DLD1 (cell line): Measurements from ENCODE around the gene ID3.

ENCODE experiments used
- in situ Hi-C: cut with HindIII; loops from 2 replicates; pipeline ENCODE4 v1.10.0; 2017; ENCODE audit warnings: low sequenced_read_pairs

ID3 gene

GRCh38 chr1:23528250-23528978, 30.9 kb downstream of the ID3 start:
- in situ Hi-C loops, result no loop called here

- in situ Hi-C loops, result no loop called here
Measured at GRCh38 chr1:23527900-23528249, 31.4 kb downstream of the ID3 start.

- in situ Hi-C loops, result no loop called here
Measured at GRCh38 chr1:23527366-23527765, 31.9 kb downstream of the ID3 start.

GRCh38 chr1:23526329-23527041, 32.8 kb downstream of the ID3 start:
- in situ Hi-C loops, result no loop called here

DNA sequence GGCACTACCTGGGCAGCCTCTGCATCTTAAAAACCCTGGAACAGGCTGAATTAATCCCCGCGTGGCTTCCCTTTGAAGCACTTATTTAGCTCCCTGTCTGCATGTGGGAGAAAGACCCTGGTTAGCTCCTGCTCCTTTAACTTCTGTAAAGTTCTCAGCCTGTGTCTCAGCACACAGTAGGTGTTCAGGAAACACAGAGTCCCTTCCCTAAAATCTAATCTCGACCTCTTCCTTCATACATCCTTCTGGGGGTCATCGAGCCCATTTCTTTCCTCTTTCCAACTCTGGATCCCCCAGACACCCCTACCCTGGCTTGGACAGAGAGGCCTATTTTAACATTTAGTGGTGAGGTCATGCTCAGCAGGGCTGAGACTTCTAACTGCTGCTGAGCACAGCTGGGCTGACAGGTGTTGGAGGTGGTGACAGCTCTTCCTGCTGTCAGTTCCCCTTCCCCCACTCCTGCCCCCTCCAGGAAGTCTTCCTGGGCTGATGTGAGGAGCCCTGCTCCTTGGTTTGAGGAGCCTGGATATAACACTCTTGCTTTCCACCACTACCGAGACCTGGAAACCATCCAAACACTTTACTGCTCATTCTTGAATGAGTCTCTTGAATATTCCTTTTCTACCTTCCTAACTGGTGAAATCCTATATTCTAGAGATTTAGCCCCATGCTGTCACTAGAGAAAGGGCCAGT, 33.6 kb downstream of the ID3 start:
- in situ Hi-C loops, result no loop called here

DNA sequence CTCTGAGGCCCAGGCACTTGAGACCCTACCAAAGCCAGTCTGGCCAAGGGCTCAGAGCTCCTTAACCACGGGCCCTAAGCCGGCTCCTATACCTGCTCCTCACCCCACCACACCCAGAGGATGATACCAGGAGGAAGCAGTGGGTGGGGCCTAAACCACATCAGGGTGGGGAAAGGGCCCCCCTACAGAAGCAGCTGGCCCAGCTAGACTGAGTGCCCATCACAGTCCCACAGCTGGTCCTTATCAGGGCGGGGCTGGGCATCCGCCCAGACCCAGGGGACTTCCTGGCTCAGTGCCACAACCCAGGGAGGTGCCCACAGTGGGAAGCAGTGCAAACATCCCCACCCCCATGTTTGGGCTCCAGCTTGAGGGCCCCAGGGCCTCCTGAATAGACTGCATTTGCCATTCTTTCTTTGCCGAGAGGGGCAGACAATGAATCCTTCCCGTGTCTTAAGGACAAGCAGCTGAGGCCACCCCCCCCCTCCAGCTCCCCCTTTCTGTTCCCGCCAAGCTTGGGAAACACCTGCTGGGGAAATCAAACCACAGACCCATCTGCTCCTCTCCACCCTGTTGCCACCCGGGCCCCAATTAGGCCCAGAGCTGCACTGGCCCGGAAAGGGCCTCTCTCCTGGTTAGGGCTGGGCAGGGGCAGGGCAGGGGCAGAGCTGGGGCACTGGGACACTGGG, 34.4 kb downstream of the ID3 start:
- in situ Hi-C loops, result no loop called here

DNA sequence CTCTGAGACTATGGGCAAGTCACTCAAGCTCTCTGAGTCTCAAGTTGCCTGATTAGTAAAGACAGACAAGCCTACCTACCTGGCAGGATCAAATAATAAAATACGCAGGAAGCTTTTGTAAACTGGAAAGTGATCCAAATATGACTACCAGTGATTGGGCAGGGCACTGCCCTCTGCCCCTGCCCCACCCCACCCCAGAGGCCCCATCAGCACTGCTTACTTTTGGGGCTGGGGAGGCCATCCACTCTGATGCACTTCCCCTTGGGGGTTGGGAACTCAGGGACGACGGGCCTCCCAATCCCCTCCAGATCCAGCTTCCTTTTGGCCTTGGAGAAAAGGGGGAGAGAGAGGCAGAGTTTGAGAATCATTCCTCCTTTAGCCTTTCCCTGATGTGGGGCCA, 35.1 kb downstream of the ID3 start:
- in situ Hi-C loops, result no loop called here

GRCh38 chr1:23522244-23522982, 36.9 kb downstream of the ID3 start:
- in situ Hi-C loops, result no loop called here

- in situ Hi-C loops, result no loop called here
Measured at GRCh38 chr1:23521588-23521987, 37.7 kb downstream of the ID3 start.

GRCh38 chr1:23517581-23517980, 41.7 kb downstream of the ID3 start:
- in situ Hi-C loops, result no loop called here

GRCh38 chr1:23515905-23516304, 43.4 kb downstream of the ID3 start:
- in situ Hi-C loops, result no loop called here

- in situ Hi-C loops, result no loop called here
Measured at GRCh38 chr1:23514111-23514679, 45.1 kb downstream of the ID3 start.

DNA sequence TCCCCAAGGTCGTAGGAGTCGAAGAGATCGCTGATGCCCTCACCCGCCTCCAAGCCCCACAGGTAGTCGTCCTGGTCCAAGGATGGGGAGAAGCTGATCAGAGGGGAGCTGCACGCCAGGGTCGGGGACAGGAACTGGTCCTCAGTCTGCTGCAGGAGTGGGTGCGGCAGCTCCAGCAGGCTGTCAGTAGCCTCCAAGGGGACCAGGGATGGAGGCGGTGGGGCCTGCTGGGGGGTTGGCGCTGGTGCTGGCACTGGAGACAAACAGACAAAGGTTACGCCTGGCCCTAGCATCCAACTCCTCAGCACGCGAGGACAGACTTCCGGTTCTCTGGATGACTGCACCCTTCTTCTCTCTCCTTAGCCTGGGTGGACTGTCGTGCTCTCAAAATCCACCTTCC, 49.4 kb downstream of the ID3 start:
- in situ Hi-C loops, result no loop called here
